Astrocyte (in vitro differentiated cells and primary cell): ENCODE results near the gene RNGTT. TPM values are rescaled to one million over a fixed set of nuclear protein-coding genes. Genes with fewer than 3 reads are reported as not detected.

Source experiments
- DNase-seq: peaks from one replicate; pipeline ENCODE4 v3.0.0-alpha.2; 2010; ENCODE audit warnings: low read depth
- FAIRE-seq: peaks from 2 replicates; lab custom pipeline; 2011; peaks lifted over from hg19 to GRCh38; lab: Jason Lieb, UNC
- H2AFZ ChIP-seq: 2 replicates; pipeline ENCODE4 v1.6.0; 2012; ENCODE audit warnings: low read depth, low read length, inconsistent platforms
- H3K27ac ChIP-seq: 2 replicates; pipeline ENCODE4 v1.5.1; 2011; ENCODE audit warnings: low read depth, low read length, inconsistent platforms
- H3K27me3 ChIP-seq: 2 replicates; pipeline ENCODE4 v1.6.0; 2011; ENCODE audit warnings: low read length, inconsistent platforms; ENCODE audit not compliant: insufficient read depth
- H3K36me3 ChIP-seq: 2 replicates; pipeline ENCODE4 v1.5.1; 2011; ENCODE audit warnings: low read length, inconsistent platforms; ENCODE audit not compliant: insufficient read depth
- H3K4me1 ChIP-seq: 2 replicates; pipeline ENCODE4 v1.5.1; 2011; ENCODE audit warnings: low read length, inconsistent platforms; ENCODE audit not compliant: insufficient read depth
- H3K4me2 ChIP-seq: 2 replicates; pipeline ENCODE4 v1.6.0; 2012; ENCODE audit warnings: low read length, inconsistent platforms
- H3K4me3 ChIP-seq: 2 replicates; pipeline ENCODE4 v1.5.1; 2011; ENCODE audit warnings: low read depth, mild to moderate bottlenecking, low read length, inconsistent platforms; ENCODE audit not compliant: insufficient read depth
- H3K79me2 ChIP-seq: 2 replicates; pipeline ENCODE4 v1.6.0; 2012; ENCODE audit warnings: mild to moderate bottlenecking, low read length, inconsistent platforms; ENCODE audit not compliant: insufficient read depth
- H3K9ac ChIP-seq: 2 replicates; pipeline ENCODE4 v1.6.0; 2012; ENCODE audit warnings: mild to moderate bottlenecking, low read length, inconsistent platforms
- H3K9me3 ChIP-seq: 2 replicates; pipeline ENCODE4 v1.5.1; 2012; ENCODE audit warnings: low read depth, mild to moderate bottlenecking, low read length, inconsistent platforms; ENCODE audit not compliant: insufficient read depth
- H4K20me1 ChIP-seq: 2 replicates; pipeline ENCODE4 v1.6.0; 2012; ENCODE audit warnings: low read length, inconsistent platforms; ENCODE audit not compliant: insufficient read depth
- H3K27ac Mint-ChIP-seq: one replicate; pipeline ENCODE4 v1.8.0; 2021; ENCODE audit warnings: mild to moderate bottlenecking, mixed read lengths; ENCODE audit not compliant: unreplicated experiment
- H3K27me3 Mint-ChIP-seq: one replicate; pipeline ENCODE4 v1.8.0; 2021; ENCODE audit warnings: low read depth, mixed read lengths; ENCODE audit not compliant: unreplicated experiment
- H3K36me3 Mint-ChIP-seq: one replicate; pipeline ENCODE4 v1.8.0; 2021; ENCODE audit warnings: low read depth, mixed read lengths; ENCODE audit not compliant: unreplicated experiment
- H3K4me1 Mint-ChIP-seq: one replicate; pipeline ENCODE4 v1.8.0; 2021; ENCODE audit warnings: low read depth, mixed read lengths; ENCODE audit not compliant: unreplicated experiment
- H3K4me3 Mint-ChIP-seq: one replicate; pipeline ENCODE4 v1.8.0; 2021; ENCODE audit warnings: mild to moderate bottlenecking, moderate library complexity, mixed read lengths; ENCODE audit not compliant: unreplicated experiment
- H3K9me3 Mint-ChIP-seq: one replicate; pipeline ENCODE4 v1.8.0; 2021; ENCODE audit warnings: mild to moderate bottlenecking, mixed read lengths; ENCODE audit not compliant: unreplicated experiment
- EZH2 ChIP-seq: IDR thresholded peaks from 2 replicates; pipeline ENCODE4 v1.6.1; 2012; ENCODE audit warnings: mild to moderate bottlenecking, low read length, inconsistent platforms; ENCODE audit not compliant: insufficient read depth
- total RNA-seq: library from RNA; stranded (reverse); gene quantifications from 2 replicates; pipeline ENCODE4 v1.2.1, GENCODE V29; 2021
- TF ChIP-seq, protein P1 (sequence below): IDR thresholded peaks from 2 replicates; pipeline ENCODE4 v1.5.1; 2011; ENCODE audit warnings: low read depth, mild to moderate bottlenecking, inconsistent platforms, low read length, moderate library complexity; ENCODE audit not compliant: insufficient read depth

Gene RNGTT
- total RNA-seq, 1 donor from 2014 or later = 16.0 TPM

DNA sequence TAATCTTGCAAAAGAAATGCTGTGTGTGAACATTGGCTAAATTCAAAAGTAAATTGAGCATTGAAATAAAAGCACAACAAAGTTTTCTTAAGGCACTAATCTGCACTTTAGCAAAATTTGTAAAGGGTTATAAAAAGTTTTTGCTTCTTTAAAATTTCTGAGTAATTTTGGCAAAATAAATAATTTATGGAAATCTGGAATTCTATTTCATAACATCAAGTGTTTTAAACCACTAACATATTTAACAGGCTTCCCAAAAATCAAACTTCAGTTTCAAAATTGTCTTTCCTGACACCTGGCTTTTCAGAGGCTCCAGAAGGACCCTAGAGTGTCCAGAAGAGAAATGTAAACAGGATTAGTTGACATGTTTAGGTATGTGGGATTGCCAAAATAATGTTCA is 4.5 kb upstream of the RNGTT start:
- Histone ChIP-seq H3K4me1 (peaks cover 6% of the 10 kb centered on the region), H3K36me3 (no peaks in the 10 kb centered on the region), H3K4me2 (no peak overlapping the region), H4K20me1 (peaks cover under 1% of the 10 kb centered on the region), H3K9ac (no peak overlapping the region), H3K9me3 (no peaks in the 10 kb centered on the region), H3K4me3 (no peak overlapping the region), H2AFZ (no peak overlapping the region), H3K27ac (no peak overlapping the region), H3K79me2 (peaks cover 5% of the 10 kb centered on the region), H3K27me3 (no peaks in the 10 kb centered on the region)
- Mint-ChIP-seq H3K4me1 (peaks cover 4% of the 10 kb centered on the region), H3K36me3 (peaks cover 2% of the 10 kb centered on the region), H3K9me3 (peaks cover 9% of the 10 kb centered on the region), H3K27me3 (peaks cover 2% of the 10 kb centered on the region), H3K27ac (no peak overlapping the region), H3K4me3 (no peak overlapping the region)
- no peak for FAIRE-seq
- no peak for DNase-seq
- TF ChIP-seq, protein P1, sequence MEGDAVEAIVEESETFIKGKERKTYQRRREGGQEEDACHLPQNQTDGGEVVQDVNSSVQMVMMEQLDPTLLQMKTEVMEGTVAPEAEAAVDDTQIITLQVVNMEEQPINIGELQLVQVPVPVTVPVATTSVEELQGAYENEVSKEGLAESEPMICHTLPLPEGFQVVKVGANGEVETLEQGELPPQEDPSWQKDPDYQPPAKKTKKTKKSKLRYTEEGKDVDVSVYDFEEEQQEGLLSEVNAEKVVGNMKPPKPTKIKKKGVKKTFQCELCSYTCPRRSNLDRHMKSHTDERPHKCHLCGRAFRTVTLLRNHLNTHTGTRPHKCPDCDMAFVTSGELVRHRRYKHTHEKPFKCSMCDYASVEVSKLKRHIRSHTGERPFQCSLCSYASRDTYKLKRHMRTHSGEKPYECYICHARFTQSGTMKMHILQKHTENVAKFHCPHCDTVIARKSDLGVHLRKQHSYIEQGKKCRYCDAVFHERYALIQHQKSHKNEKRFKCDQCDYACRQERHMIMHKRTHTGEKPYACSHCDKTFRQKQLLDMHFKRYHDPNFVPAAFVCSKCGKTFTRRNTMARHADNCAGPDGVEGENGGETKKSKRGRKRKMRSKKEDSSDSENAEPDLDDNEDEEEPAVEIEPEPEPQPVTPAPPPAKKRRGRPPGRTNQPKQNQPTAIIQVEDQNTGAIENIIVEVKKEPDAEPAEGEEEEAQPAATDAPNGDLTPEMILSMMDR = no peak

DNA sequence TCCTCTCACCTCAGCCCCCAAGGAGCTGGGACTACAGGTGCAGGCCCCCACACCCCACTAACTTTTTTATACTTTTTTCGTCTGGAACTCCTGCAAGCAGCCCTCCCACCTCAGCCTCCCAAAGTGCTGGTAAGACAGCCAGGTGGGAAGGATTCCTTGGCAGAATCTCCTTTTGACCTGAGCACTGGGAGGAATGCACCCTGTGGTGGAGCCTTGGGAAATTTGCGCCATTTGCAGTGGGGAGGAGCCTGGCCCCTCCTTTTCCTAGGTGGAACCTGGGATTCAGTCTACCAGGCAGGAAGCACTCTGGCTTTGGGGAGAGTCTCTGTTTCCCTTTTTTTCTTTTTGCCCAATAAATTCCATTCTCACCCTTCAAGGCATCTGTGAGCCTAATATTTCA is 2.3 kb upstream of the RNGTT start:
- FAIRE-seq = no peak
- no peaks in the 10 kb centered on the region for H3K27me3 Mint-ChIP-seq
- TF ChIP-seq EZH2 = no peak
- TF ChIP-seq, protein P1 = no peak
- Histone ChIP-seq H3K36me3 (no peaks in the 10 kb centered on the region), H3K9ac (no peak overlapping the region), H3K9me3 (no peaks in the 10 kb centered on the region), H3K79me2 (peaks cover 27% of the 10 kb centered on the region), H3K27ac (no peak overlapping the region), H3K4me1 (peaks cover 6% of the 10 kb centered on the region), H3K4me2 (no peak overlapping the region), H4K20me1 (peaks cover 3% of the 10 kb centered on the region), H3K27me3 (no peaks in the 10 kb centered on the region), H2AFZ (no peak overlapping the region), H3K4me3 (no peak overlapping the region)
- H3K4me3 Mint-ChIP-seq = no peak overlapping the region
- no peak for DNase-seq
- no peak overlapping the region for H3K27ac Mint-ChIP-seq
- H3K4me1 Mint-ChIP-seq = peaks cover 7% of the 10 kb centered on the region
- peaks cover 9% of the 10 kb centered on the region for H3K9me3 Mint-ChIP-seq
- H3K36me3 Mint-ChIP-seq = peaks cover 4% of the 10 kb centered on the region

DNA sequence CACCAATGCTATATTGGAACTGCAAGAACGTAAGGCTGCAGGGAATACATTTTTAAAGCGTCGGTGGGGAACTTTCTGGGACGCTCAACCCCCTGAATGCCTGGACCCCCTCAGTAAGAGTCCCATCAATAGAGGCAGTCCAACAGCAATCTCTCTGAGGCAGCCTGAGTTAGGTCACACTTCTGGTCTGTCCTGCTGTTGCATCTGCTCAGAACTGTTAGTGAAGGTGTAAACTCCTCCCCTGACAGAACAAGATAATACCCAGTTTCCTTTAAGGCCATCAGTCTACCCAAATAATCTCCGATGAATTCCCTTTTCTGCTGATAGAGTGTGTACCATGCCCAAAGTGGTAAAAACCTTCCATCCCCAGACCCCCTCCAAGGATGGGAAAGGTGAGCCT is 1.1 kb upstream of the RNGTT start:
- Mint-ChIP-seq H3K9me3 (peaks cover 9% of the 10 kb centered on the region), H3K27me3 (no peaks in the 10 kb centered on the region), H3K4me1 (peaks cover 7% of the 10 kb centered on the region), H3K27ac (peak overlapping the region; percentile 19), H3K4me3 (peak overlapping the region; percentile 97), H3K36me3 (peaks cover 4% of the 10 kb centered on the region)
- no peaks in the 10 kb centered on the region for H3K9me3 ChIP-seq
- H3K27ac ChIP-seq = no peak overlapping the region
- H3K4me1 ChIP-seq = peaks cover 6% of the 10 kb centered on the region
- DNase-seq = no peak
- no peaks in the 10 kb centered on the region for H3K27me3 ChIP-seq
- H2AFZ ChIP-seq = peak overlapping the region; percentile 98
- no peak for TF ChIP-seq EZH2
- TF ChIP-seq, protein P1 = no peak
- peak overlapping the region; percentile 85 for H3K4me3 ChIP-seq
- H3K9ac ChIP-seq = peak overlapping the region; percentile 85
- peaks cover 38% of the 10 kb centered on the region for H3K79me2 ChIP-seq
- H4K20me1 ChIP-seq = peaks cover 10% of the 10 kb centered on the region
- H3K36me3 ChIP-seq = no peaks in the 10 kb centered on the region
- no peak for FAIRE-seq
- H3K4me2 ChIP-seq = peak overlapping the region; percentile 97
